Heart left ventricle (tissue), 13 donors: ENCODE data around the gene ADAM17.

Experiments used
- CTCF ChIP-seq, 12 donors: fragments of 200-600 bp; sonication (generic) in 4 of 12; IDR thresholded peaks; one replicate each; pipeline versions ENCODE4 v1.5.0 to v1.8.0; 2018 to 2022; ENCODE audit warnings: antibody characterized with exemption in 12 of 12, mild to moderate bottlenecking in 5 of 12
- POLR2A ChIP-seq, 2 donors: fragments of 450-650 bp; IDR thresholded peaks; one replicate each; pipeline ENCODE4 v1.6.1; 2017; ENCODE audit warnings: antibody characterized with exemption in 2 of 2, mild to moderate bottlenecking in 2 of 2, moderate library complexity in 2 of 2
- donor health status: ischemic (EF 13 %, LVEDD 7.1; RV severe dilation, severe dysfunction).
- donor health status: DM: no; HTN: yes; CAD: no.
- donor health status: DM: no; HTN: no; CAD: no.
- donor health status: ischemic (EF 25% LVEDD 6.9; RV normal size, moderate dysfunction).
- donor health status: ischemic (EF 25% LVEDD 5.7; RV mildly dilated, moderate dysfunction).
- donor health status: ischemic (EF 35%, LVEDD 5.7; RV mildly dilated, moderate dysfunction).
- donor health status: nonischemic (EF 11% LVEDD 7.7; RV severe dilation, severe dysfunction).
- donor health status: DM: yes; HTN: yes; CAD: no.
- donor health status: PGD.
- donor health status: ischemic (EF 29% LVEDD 5.4; RV normal size, mild dysfunction).
- donor health status: nonischemic (EF 23%, LVEDD 6.1; RV moderate dilation, normal function).

- TF ChIP-seq POLR2A (IDR thresholded peaks at IDR 0.05) (no peak), CTCF (IDR thresholded peaks at IDR 0.05) (no peak)
Observed at GRCh38 chr2:9484533-9484932, 71.1 kb downstream of the ADAM17 start.
